Glutamatergic neuron (in vitro differentiated cells): ENCODE measurements around the gene PRPF6. TPM values are rescaled to one million over a fixed set of nuclear protein-coding genes. Genes with fewer than 3 reads are reported as not detected.

Experiments
- DNase-seq: peaks from one replicate; pipeline ENCODE4 v3.0.0; 2022
- H3K27ac Mint-ChIP-seq: one replicate; pipeline ENCODE4 v1.8.0; 2020; ENCODE audit warnings: mild to moderate bottlenecking, mixed read lengths, inconsistent platforms; ENCODE audit not compliant: unreplicated experiment
- H3K27me3 Mint-ChIP-seq: one replicate; pipeline ENCODE4 v1.8.0; 2020; ENCODE audit warnings: mild to moderate bottlenecking, moderate library complexity, mixed read lengths, inconsistent platforms; ENCODE audit not compliant: unreplicated experiment
- H3K36me3 Mint-ChIP-seq: one replicate; pipeline ENCODE4 v1.8.0; 2020; ENCODE audit warnings: mild to moderate bottlenecking, mixed read lengths, inconsistent platforms; ENCODE audit not compliant: unreplicated experiment
- H3K4me1 Mint-ChIP-seq: one replicate; pipeline ENCODE4 v1.8.0; 2020; ENCODE audit warnings: mild to moderate bottlenecking, low read depth, mixed read lengths, inconsistent platforms; ENCODE audit not compliant: unreplicated experiment
- H3K4me3 Mint-ChIP-seq: one replicate; pipeline ENCODE4 v1.8.0; 2020; ENCODE audit warnings: mild to moderate bottlenecking, mixed read lengths, inconsistent platforms; ENCODE audit not compliant: unreplicated experiment
- H3K9me3 Mint-ChIP-seq: one replicate; pipeline ENCODE4 v1.8.0; 2020; ENCODE audit warnings: mild to moderate bottlenecking, moderate library complexity, mixed read lengths, inconsistent platforms; ENCODE audit not compliant: unreplicated experiment
- microRNA-seq: library from miRNA; unstranded; fragments of <30 nt; microRNA quantifications from one replicate; pipeline ENCODE4, GENCODE V29; 2020; ENCODE audit not compliant: unreplicated experiment
- total RNA-seq: library from RNA; stranded (reverse); fragmentation: NEBNext Ultra II Directional; extraction: Animal tissue kit (Norgen Biotek cat#: 25700); gene quantifications from one replicate; pipeline ENCODE4 v1.2.1, GENCODE V29; 2021; ENCODE audit not compliant: unreplicated experiment
- TF ChIP-seq, protein P1 (sequence below): fragments of 200-600 bp; sonication (generic); IDR thresholded peaks from one replicate; pipeline ENCODE4 v1.5.0; 2021; ENCODE audit not compliant: partially characterized antibody, unreplicated experiment

PRPF6 gene
- total RNA-seq, 1 donor from 2014 or later: 60.9 TPM

DNA sequence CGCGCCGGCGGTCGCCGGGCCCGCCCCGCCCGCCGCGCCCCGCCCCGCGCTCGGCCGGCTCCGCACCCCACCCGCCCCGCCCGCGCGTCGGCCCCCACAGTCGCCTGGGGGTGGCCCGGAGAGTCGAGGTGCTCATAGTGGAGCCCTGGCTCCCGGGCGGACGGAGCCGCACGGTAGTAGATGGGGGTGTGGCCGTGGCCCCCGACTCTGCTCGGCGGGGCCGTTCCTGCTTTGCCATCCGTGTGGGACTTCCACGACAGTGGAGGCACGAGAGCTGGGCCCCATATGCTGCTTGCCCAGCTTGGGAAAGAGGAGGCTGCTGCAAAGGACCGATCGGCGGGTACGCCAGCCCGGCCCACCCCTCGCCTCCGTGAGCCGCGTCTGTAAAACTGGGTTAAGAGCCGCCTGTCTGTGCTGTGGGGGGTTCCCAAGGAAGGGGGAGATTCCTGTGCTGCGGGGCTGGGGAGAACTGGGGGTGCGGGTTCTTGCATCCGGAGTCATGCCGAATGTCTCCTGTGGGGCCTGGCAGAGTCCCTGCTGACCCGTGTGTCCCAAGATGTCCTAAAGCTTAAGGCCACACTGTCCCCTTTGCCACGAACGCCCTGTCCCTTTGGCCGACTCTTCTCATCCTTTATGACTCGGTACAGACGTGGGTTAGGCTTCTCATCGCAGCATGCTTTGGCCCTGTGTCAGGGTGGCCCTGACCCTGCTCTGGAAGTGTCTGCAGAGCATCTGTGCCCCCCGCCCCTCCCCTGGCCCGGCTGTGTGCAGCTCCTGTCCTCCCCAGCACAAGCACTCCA lies 99.3 kb downstream of the PRPF6 start, which contains the start of gene OPRL1:
TSS of gene OPRL1 (plus strand) at position 70 of the 800 bp plus-strand sequence. CDS start 12,639 bp downstream, outside the sequence.
- Mint-ChIP-seq H3K36me3 (no peaks in the 10 kb centered on the region), H3K27ac (peak within 1 kb of the TSS; percentile 38), H3K4me1 (peaks cover 9% of the 10 kb centered on the region), H3K9me3 (peaks cover 9% of the 10 kb centered on the region), H3K27me3 (peaks cover 21% of the 10 kb centered on the region), H3K4me3 (peak within 1 kb of the TSS; percentile 78)
- DNase-seq: no peak
- TF ChIP-seq, protein P1, sequence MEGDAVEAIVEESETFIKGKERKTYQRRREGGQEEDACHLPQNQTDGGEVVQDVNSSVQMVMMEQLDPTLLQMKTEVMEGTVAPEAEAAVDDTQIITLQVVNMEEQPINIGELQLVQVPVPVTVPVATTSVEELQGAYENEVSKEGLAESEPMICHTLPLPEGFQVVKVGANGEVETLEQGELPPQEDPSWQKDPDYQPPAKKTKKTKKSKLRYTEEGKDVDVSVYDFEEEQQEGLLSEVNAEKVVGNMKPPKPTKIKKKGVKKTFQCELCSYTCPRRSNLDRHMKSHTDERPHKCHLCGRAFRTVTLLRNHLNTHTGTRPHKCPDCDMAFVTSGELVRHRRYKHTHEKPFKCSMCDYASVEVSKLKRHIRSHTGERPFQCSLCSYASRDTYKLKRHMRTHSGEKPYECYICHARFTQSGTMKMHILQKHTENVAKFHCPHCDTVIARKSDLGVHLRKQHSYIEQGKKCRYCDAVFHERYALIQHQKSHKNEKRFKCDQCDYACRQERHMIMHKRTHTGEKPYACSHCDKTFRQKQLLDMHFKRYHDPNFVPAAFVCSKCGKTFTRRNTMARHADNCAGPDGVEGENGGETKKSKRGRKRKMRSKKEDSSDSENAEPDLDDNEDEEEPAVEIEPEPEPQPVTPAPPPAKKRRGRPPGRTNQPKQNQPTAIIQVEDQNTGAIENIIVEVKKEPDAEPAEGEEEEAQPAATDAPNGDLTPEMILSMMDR: no peak

DNA sequence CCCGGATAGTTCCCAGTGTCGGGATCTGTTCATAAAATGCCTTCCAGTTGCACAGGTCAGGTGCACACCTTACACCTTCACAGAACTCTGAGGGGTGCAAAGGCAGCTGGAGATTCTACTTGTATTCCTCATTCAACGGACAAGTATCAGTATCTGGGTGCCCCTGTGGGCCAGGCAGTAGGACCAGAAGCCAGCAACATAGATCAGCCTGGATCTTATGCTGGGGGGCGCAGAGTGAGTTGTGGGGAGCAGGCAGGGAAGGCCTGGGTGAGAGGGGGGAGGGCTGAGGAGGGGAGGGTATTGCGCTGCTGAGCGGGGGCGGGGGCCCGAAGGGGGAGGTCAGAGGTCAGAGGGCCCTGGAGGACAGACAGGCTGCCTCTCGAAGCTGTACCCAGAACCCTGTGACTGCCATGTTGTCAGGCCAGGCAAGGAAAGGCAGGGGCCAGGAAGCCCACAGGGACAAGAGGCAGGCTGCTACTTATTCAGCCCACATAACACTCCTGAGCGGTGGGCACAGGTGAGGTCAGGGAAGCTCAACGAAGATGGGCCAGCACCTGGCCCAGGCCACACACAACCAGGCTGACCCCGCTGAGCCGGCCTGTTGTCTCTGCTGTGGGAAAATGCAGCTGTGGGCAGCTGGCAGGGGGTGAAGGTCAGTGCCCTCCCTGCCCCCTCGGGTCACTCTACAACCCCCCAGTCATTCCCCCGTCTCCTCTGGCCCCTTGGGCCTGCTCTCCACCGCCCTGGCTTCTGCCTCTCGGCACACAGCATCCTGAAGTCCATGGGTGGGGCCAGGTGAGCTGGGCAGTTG lies 100.1 kb downstream of the PRPF6 start:
- peaks cover 21% of the 10 kb centered on the region for H3K27me3 Mint-ChIP-seq
- TF ChIP-seq, protein P1: no peak
- peaks cover 9% of the 10 kb centered on the region for H3K4me1 Mint-ChIP-seq
- H3K27ac Mint-ChIP-seq: peak overlapping the region; percentile 38
- H3K4me3 Mint-ChIP-seq: peak overlapping the region; percentile 78
- peaks cover under 1% of the 10 kb centered on the region for H3K36me3 Mint-ChIP-seq
- peaks cover 9% of the 10 kb centered on the region for H3K9me3 Mint-ChIP-seq
- DNase-seq: no peak

DNA sequence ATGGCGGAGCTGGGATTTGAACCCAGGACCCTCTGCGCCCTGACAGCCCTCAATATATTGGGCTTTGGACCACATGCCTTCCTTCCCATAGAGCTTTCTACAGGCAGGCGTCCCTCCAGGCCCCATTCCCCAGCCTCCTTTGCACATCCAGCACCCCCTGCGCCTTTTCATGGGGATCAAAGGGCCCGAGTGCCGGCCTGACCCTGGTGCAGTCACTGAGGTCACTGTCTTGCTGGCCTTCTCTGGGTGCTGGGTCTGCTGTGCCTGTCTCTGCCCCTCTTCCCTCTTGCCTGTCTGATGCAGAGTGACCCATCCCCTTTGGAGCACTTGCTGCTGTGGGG lies 100.7 kb downstream of the PRPF6 start:
- peaks cover 13% of the 10 kb centered on the region for H3K9me3 Mint-ChIP-seq
- H3K27me3 Mint-ChIP-seq: peaks cover 23% of the 10 kb centered on the region
- no peak overlapping the region for H3K27ac Mint-ChIP-seq
- H3K4me1 Mint-ChIP-seq: peaks cover 9% of the 10 kb centered on the region
- TF ChIP-seq, protein P1: no peak
- DNase-seq: no peak
- H3K36me3 Mint-ChIP-seq: peaks cover 6% of the 10 kb centered on the region
- peak overlapping the region; percentile 59 for H3K4me3 Mint-ChIP-seq

DNA sequence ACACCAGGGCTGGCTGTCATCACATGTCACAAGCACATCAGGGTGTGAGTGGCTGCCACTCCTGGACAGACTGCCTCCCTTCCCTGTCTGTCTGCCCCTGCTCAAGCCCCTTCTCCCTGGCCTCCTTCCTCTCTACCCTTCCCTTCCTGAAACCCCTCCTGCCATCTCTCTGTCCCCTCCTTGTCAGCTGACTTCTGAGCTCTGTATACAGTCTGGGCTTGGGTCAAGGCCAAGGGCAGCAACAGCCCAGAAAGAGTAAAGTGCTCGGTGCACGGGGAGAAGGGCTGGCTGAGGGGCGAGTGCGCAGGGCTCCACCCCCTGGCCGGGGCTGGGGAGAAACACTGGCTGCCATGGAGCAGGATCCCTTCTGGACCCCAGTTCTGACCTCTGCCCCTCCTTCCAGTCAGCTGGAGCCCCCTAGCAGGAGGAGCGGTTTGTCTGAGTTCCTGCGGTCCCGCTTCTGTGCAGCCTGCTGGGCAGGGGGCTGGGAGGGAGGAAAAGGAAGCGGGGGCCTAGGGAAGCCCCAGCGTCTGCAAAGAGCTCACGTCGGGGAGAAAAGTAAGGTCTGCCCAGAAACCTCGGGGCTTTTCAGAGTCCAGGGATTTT lies 101.3 kb downstream of the PRPF6 start:
- peaks cover 23% of the 10 kb centered on the region for H3K27me3 Mint-ChIP-seq
- TF ChIP-seq, protein P1: no peak
- no peak for DNase-seq

More for the DNA sequence above, 101.3 kb downstream of the PRPF6 start:
- H3K36me3 Mint-ChIP-seq: peaks cover 8% of the 10 kb centered on the region
- H3K4me1 Mint-ChIP-seq: peaks cover 9% of the 10 kb centered on the region
- H3K9me3 Mint-ChIP-seq: peaks cover 14% of the 10 kb centered on the region
- H3K4me3 Mint-ChIP-seq: peak overlapping the region; percentile 59
- no peak overlapping the region for H3K27ac Mint-ChIP-seq

Small RNA genes lying within 50 kb of the gene (microRNA-seq; reads per million reads assigned to microRNA genes)
- gene MIR1914 (29.5 reads per million, percentile 62 among the genes with 10 or more reads in this experiment), gene MIR647 (not detected), gene MIR6813 (3.3 reads per million, percentile 24 among the genes with 10 or more reads in this experiment)

Other genes starting within 250 kb of the PRPF6 start
- 16.6 TPM for gene LIME1, start 244.5 kb upstream of the PRPF6 start, total RNA-seq
- 47.9 TPM for gene SLC2A4RG, start 241.4 kb upstream of the PRPF6 start, total RNA-seq
- gene ZBTB46, start 149.9 kb upstream of the PRPF6 start, total RNA-seq: 94.4 TPM
- not detected for gene ABHD16B, start 119.6 kb upstream of the PRPF6 start, total RNA-seq
- 109 TPM for gene TPD52L2, start 115.9 kb upstream of the PRPF6 start, total RNA-seq
- 57.9 TPM for gene DNAJC5, start 86.0 kb upstream of the PRPF6 start, total RNA-seq
- 130 TPM for gene UCKL1, start 24.7 kb upstream of the PRPF6 start, total RNA-seq
- 32.2 TPM for gene ZNF512B, start 11.2 kb upstream of the PRPF6 start, total RNA-seq
- 3.1 TPM for gene SAMD10, start 1.5 kb upstream of the PRPF6 start, total RNA-seq
- gene C20orf204, start 55.0 kb downstream of the PRPF6 start, total RNA-seq: 3.9 TPM
- gene SOX18, start 68.5 kb downstream of the PRPF6 start, total RNA-seq: 0.66 TPM
- gene TCEA2, start 82.1 kb downstream of the PRPF6 start, total RNA-seq: 102 TPM
- gene RGS19, start 98.4 kb downstream of the PRPF6 start, total RNA-seq: 4.4 TPM
- 2.9 TPM for gene OPRL1, start 99.0 kb downstream of the PRPF6 start, total RNA-seq
- not detected for gene LKAAEAR1, start 103.3 kb downstream of the PRPF6 start, total RNA-seq
- not detected for gene NPBWR2, start 126.4 kb downstream of the PRPF6 start, total RNA-seq
- gene MYT1, start 183.3 kb downstream of the PRPF6 start, total RNA-seq: 159 TPM